Cerebellar cortex (tissue), 1 donor: ENCODE measurements around the gene CDK9.

Source experiments
- DNase-seq: peaks from one replicate; pipeline ENCODE4 v3.0.0-alpha.2; 2015; ENCODE audit warnings: low spot score

The CDK9 gene

DNA sequence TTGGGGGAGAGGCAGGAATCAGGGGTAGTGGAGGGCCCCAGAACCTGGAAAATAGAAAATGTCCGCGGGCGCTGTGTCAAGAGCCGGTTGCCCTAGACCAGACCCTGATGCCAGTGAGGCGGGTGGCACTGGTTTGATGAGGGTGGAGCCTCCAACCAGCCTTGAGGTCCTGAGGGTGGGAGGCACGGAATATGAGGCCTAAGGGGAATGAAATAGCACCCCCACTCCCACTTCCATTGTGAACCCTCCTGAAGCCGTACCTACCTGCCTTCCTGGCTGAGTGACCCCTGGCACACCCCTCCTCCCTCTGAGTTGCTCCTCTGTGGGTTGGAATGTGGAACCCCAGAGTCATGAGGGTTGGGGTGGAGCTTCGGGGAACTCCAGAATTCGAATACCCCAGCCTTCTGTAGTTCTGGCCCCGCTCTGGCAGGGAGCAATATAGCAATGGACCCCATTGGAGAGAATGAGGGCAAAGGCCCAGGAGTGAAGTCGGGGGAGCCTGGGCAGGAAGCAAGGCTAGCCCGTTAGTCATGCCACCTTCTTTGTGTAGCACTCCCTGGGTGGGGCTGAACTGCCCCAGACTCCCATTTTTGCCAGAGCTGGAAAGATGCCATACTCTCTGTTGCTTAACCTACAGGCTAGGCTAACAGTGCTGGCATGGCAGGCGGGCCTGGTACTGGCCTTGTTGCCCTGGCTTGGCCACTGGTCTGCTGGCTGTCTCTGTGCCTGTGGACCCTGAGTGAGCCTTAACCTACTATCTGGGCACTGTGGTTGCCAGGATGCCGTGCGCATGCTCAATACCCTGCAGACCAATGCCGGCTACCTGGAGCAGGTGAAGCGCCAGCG lies 17.9 kb downstream of the CDK9 start:
- peak; percentile 61 for DNase-seq

DNA sequence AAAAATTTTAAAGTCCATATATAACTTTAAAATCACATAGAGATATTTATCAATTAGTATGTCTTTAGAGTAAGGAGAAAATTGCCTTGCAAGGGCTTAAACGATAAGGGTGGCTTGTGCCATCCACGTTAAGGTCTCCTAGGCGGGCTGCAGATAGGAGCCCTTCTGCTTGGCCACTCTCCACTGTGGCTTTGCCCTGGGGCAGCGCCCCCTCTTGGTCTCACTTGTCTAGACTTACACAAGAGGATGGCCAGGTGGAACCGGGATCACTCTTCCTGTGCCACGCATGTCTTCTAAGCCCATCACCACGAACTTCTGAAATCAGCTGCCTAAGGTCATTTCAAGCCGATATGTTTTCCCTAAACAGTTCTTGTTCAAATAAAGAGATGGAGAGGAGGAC lies 19.8 kb downstream of the CDK9 start:
- no peak for DNase-seq

DNA sequence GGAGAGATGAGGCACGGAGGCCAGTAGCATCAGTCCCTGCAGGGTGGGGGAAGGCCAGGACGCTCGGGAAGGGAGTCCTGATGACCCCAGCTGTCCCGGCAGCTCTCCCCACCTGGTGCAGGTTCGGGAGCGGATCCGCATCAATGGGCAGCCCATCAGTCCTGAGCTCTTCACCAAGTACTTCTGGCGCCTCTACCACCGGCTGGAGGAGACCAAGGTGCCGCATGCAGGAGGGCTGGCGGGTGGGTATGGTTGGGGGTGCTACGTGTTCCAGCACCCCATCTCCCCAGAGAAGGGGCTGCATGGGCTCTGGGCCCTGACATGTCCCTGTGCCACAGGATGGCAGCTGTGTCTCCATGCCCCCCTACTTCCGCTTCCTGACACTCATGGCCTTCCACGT lies 21.0 kb downstream of the CDK9 start:
- DNase-seq = no peak

DNA sequence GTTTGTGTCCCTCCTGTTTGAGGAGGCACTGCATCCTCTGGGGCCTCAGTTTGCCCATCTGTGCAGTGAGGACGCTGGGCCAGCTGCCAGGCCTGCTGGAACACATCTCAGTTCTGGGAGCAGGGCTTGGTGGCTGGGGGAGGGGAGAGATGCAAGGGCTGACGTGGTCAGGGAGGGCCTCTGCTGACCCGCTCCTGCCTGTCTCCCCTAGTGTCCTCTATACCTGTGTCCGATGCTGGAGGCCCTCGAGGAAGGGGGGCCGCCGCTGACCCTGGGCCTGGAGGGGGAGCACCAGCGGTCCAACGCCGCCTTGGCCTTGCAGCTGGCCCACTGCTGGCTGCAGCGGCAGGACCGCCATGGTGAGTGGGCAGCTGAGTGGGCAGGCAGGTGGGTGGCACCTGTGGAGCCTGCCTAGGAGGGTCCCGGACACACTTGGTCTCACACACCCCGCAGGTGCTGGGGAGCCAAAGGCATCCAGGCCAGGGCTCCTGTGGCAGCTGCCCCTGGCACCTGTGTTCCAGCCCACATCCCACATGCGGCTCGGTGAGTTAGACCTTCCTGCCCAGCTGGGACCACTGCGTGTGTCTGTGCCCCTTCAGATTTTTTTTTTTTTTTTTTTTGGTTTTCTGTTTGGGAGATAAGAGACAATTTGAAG lies 22.6 kb downstream of the CDK9 start:
- DNase-seq = no peak

DNA sequence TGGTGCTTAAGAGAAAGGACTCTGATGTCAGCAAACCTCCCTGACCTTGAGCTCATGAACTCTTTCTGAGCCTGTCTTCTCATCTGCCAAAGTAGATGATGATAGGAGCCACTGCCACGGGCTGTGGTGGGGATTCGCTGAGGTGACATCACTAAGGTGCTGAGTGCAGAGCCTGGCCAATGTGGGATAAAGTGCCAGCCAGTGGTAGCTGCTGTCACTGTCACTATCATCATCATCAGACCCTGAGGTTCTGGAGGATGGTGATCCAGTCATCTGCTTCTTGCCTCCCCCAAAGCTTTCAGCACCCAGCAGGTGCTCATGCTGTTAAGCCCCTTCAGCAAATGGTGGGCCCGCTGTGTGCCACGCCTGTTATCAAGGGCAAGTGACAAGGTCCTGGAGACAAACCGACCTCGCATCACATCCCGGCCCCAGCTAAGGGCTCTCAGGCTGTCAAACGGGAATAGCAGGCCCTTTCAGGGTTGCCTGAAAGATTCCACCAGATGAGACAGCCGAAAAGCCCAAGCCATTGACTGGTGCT lies 23.2 kb downstream of the CDK9 start:
- DNase-seq = no peak

DNA sequence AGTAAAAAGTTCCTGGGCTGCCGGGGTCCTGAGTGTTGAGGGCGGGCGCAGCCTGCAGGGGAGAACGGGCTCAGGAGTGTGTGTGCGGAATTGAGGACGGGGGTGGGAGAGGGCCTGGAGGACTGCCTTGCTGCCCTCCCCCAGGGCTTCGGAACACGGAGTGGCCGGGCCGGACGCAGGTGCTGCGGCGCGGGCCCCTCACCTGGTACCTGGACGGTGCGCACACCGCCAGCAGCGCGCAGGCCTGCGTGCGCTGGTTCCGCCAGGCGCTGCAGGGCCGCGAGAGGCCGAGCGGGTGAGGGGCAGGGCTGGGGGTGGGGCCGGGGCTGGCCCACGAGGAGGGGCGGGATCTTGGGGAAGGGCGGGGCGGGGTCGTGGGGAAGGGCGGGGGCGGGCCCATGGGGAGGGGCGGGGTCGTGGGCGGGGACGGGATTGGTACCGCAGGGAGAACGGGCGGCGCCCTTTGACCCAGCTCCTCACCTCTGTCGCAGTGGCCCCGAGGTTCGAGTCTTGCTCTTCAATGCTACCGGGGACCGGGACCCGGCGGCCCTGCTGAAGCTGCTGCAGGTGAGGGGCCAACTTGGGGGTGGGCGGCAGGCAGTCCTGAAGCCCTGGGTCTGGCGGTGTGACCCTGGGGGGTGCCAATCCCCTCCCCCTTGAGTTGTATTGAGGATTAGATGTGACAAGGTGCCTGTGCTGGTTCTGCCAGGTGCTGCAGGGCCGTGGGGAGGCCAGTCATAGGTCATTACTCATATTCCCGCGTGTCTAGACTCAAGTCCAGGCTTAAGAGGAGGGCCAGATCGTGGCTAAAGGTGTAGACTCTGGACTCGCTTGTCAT lies 23.9 kb downstream of the CDK9 start:
- DNase-seq = no peak

DNA sequence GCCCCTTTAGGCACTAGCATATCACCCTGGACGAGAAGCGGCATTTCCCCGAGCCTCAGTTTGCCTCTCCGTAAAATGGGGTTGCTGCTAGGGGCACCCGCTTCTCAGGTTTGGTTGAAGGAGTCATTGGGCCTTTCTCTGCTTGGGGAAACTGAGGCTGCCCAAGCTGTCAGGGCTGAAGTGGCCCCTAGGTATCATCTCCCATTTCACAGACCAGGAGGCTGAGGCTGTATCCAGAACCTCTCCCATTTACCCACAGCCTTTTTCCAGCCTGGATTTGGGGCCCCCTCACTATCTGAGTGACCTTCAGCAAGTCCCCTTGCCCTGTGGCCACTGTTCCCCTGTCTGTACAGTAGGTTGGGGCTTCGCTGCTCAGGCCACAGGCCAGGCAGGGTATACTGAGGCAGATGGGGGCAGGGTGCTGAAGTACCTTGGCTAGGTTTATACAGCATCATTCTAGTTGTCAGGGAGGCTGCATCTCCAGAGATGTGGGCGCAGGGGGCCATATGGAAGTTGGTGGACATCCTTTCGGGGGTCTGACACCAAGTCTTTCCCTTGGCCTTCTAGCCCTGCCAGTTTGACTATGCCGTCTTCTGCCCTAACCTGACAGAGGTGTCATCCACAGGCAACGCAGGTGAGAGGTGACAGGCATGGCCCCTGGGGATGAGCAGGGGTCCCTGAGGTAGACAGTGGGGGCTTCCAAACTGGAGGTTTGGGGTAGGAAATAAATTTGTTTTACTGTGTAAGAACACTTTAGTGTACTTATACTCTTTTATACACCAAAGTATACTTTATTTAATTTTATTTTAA lies 24.7 kb downstream of the CDK9 start:
- DNase-seq = no peak

DNA sequence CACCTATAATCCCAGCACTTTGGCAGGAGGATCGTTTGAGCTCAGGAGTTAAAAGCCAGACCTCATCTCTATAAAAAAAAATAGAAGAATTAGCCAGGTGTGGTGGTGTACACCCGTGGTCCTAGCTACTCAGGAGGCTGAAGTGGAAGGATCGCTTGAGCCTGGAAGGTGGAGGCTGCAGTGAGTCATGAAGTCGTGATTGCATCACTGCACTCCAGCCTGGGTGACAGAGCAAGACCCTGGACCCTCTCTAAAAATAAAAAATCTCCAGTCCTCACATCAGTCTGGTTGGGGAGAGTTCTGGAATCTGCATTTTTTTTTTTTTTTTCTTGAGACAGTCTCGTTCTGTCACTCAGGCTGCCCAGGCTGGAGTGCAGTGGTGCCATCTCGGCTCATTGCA lies 26.2 kb downstream of the CDK9 start:
- DNase-seq = no peak

DNA sequence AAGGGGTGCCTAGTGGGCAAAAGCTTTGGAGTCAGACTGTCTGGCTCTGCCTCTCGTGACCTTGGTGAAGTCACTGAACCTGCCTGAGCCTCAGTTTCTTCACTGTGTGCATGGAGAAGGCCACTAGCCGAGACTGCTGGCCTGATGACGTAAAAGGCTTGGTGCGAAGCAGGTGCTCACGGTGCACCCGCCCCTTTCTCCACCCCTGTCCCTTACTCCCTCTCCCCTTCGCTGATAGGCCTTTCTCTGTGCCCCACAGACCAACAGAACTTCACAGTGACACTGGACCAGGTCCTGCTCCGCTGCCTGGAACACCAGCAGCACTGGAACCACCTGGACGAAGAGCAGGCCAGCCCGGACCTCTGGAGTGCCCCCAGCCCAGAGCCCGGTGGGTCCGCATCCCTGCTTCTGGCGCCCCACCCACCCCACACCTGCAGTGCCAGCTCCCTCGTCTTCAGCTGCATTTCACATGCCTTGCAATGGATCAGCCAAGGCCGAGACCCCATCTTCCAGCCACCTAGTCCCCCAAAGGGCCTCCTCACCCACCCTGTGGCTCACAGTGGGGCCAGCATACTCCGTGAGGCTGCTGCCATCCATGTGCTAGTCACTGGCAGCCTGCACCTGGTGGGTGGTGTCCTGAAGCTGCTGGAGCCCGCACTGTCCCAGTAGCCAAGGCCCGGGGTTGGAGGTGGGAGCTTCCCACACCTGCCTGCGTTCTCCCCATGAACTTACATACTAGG lies 27.3 kb downstream of the CDK9 start:
- no peak for DNase-seq

DNA sequence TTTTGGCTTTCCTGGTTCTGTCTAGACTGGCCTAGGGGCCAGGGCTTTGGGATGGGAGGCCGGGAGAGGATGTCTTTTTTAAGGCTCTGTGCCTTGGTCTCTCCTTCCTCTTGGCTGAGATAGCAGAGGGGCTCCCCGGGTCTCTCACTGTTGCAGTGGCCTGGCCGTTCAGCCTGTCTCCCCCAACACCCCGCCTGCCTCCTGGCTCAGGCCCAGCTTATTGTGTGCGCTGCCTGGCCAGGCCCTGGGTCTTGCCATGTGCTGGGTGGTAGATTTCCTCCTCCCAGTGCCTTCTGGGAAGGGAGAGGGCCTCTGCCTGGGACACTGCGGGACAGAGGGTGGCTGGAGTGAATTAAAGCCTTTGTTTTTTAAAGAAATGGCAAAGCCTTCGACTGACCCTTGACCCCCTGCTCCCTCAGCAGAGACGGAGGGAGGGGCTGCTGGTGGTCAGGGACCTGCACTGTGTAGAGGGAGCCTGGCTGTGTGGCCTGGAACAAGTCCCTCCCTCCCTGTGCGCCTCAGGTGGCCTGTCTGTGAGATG lies 27.9 kb downstream of the CDK9 start:
- DNase-seq = no peak

DNA sequence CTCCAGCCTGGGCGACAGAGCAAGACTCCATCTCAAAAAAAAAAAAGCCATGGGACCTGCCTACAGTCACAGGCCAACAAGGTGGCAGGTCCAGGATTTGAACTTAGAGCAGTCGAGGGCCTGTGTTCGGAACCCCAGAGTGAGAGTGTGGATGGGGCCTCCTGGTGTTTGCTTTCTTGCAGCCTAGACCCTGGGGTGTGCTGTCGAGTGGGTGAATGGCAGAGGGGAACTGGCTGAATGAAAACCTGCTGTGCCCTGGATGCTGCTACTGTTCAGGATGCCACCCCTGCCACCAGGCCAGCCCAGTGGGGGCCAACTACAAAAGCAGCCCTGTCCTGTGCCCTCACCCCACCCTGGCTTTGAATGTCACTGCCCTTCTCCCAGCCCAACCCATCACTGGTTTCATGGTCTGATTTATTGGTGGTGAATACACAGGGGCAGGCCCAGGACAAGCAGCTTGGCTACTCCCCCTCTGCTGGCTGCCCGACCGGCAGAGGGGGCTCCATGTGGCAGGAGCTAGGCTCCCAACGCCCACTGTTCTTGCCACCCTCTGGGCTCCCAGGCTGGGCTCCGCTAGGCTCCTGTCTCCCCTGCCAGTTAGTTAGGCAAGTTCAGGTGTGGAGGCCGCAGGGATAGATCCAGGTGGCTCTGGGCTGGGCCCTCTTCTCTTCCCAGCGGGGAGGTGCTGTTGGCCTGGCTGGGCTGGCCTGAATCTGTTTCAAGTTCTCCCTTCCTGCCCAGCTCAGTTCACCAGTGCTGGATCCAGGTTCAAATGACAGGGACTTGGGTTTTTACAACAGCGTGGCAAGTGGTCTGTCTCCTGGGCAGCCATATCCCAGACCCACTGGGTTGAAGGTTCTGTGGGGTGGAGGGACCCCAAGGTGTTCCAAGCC lies 29.0 kb downstream of the CDK9 start:
- no peak for DNase-seq

DNA sequence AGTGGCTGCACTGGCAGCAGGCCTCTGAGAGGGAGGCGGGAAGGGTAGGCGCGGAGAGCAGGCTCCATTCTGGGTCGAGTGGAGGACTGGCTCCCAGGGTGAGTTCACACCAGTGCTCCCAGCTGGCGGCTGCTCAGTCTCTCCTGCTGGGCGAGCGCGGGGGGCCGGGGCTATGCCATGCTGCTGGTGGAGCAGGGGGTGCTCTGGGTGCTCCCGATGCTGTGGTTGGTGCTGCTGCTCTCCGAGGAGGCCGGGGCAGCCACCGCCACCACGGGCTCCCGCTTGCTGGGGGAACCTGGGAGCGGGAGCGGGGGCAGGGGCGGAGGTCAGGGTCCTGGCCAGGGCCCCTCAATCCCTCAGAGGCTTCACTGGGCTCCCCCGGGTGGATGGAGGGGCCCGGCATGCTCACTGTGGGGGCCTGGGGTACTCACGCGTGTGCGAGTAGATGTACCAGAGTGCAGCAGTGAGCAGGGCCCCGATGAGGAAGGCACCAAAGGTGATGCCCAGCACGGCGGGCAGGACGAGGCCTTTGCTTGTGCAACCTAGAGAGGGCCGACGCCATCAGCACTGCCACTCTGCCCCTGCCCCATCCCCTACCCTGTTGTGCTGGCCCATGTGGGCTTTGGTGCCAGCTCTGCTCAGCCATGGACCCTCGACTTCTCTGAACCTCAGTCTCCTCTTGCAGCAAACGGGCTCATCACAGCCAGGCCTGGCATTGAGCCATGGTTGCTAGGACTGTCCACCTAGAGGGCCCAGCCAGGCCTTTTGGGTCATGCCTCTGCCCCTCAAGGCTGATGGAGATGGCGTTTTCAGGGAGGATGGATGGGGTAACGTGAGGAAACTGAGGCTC lies 29.9 kb downstream of the CDK9 start:
- DNase-seq = no peak

DNA sequence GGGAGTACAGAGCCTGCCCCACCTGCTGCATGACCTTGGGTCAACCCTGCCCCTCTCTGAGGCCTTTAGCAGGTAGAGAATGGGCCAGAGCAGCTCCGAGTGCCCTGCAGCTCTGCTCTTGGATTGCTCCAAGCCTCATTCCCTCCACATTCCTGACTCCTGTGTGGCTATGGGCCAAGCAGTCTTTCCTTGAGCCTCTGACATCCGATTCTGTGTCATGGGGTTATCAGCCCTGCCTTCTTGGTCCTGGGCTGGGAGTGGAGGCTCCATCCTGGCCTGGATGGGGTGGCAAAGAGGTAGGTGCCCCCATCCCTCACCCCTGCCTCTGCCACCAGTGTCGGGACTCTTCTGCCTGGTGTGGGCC lies 30.5 kb downstream of the CDK9 start:
- DNase-seq = no peak

DNA sequence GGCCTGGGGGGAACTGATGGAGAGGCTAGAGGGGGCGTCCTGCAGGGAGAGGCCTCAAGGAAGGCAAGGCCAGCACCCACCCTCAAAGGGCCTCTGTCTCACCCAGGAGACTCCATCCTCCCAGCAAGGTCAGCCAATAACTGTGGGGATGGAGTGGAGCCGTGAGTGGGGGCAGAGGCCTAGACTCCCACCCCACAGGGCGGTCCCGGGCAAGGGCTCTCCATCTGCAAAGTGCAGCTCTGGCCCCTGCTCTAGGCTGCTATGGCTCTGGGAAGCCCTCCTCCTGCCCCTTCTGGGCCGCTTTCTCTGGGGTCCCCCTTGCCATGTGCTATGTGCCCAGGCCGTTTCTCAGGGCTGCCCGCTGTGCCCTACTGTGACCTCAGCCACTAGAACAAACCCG lies 30.9 kb downstream of the CDK9 start:
- DNase-seq = no peak

DNA sequence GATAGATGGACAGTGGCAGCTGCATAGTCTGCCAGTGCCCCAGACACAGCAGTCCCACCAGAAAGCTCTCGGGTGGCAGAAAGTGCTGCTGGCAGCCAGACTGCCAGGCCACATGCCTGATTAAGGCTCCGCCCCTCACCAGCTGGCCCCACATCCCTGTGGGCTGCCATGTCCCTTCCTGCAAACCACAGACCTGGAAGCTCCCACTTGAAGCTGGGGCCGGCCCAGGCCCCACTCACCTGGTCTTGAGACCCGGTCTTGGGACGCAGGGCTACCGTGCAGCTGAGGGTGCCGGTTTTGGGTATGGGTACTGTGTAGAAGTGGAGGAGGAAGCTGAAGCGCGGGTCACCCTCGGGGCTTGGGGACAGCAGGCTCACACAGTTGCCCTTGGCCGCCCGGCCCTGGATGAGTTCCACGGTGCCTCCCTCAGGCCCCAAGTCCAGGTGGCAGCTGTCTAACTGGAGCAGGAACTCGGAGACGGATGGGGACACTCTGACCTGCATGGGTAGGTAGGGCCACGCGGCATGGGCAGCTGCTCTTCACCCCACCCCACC lies 32.1 kb downstream of the CDK9 start:
- DNase-seq = peak; percentile 70

DNA sequence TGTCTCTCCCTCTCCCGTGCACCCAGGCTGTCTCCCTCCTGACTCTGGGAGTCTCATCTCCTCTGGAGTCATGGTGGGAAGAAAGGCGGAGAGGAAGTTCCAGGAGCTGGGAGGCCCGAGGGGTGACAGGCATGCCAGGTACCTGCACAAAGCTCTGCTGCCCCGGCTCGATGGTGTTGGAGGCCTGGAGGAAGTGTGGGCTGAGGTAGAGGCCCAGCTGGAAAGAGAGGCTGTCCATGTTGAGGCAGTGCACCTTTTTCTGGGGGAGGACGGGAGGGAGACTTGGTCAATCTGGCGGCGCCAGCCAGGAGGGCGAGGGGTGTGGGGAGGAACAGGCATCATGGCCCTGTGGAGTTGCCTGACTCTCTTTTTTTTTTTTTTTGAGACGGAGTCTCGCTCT lies 32.7 kb downstream of the CDK9 start:
- DNase-seq = no peak

DNA sequence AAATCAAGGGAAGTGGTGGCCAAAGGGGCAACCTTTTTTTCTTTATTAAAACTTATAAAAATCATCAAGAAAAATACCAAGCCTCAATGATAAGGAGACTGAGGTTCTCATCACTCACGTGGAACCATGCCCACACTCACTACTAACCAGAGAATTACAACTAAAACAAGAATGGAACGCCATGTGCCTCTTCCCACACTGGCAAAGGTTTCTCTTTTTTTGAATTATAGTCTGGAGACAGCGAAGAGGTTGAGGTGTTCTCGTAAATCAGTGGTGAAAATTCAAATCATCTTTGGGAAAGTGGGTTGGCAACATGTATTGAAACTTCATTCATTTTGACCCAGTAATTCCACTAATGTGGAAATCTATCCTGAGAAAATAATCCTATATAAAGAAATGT lies 36.3 kb downstream of the CDK9 start:
- DNase-seq = no peak

DNA sequence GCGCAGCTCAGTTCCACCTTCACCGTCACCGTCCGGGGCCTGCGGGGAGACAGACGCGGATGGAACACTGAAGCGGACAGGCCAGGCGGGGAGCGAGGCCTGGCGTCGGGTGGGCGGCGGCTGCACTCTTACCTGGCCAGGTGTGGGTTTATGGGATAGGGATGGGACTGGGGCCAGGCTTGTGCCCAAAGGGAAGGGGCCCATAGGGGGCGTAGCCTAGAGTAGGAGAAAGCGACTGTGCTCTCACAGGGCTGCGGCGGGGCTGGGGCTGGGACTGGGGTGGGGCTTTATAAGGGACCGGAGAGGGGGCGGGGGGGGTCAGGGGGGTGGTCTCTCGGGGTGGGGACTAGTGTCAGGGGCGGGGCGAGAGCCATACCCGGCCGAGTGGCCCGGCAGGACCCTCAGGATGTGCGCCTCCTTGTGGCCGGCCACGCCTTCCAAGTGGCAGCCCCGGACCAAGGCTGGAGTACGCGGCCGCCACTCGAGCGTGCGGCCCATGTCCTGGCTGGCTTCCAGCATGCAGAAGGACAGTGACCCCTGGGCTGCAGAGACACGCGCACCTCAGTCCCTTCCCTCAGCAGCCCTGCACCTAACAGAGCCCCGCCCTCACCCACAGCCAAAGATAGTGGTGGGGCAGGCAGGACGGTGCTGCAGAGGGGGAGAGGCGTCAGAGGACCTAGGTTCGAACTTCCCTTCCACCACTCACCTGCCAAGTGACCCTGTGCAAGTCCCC lies 39.7 kb downstream of the CDK9 start:
- no peak for DNase-seq
